ENCODE measurements around the gene ST8SIA5.
"Not testable (repeated sequence)": the region's sequence is repeated elsewhere in the genome, so short reads cannot be mapped to it uniquely, and the experiment has no call there.

The ST8SIA5 gene

GRCh38 chr18:46756559-46757201 lies at the start of gene ST8SIA5:
Gene ST8SIA5, minus strand, starts transcription at chr18:46757053. Its CDS starts 545 bp downstream, at chr18:46756508.
- DNase-seq: peak; percentile 42

DNA sequence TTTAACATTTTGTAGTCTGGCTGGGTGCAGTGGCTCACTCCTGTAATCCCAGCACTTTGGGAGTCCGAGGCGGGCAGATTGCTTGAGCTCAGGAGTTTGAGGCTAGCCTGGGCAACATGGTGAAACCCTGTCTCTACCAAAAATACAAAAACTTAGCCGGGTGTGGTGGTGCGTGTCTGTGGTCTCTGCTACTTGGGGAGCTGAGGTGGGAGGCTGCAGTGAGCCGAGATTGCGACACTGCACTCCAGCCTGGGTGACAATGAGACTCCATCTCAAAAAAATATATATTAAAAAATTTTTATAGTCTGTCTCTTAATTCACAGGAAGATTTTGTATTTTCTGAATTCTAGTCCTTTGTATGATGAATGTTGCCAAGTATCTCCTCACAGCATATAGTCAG lies 39.1 kb upstream of the ST8SIA5 start:
- not testable (repeated sequence) for DNase-seq

GRCh38 chr18:46794607-46795006 lies 37.8 kb upstream of the ST8SIA5 start:
- no peak for DNase-seq

GRCh38 chr18:46793565-46793964 lies 36.7 kb upstream of the ST8SIA5 start:
- no peak for DNase-seq

- no peak for DNase-seq
Observed at GRCh38 chr18:46789088-46789487, 32.2 kb upstream of the ST8SIA5 start.

DNA sequence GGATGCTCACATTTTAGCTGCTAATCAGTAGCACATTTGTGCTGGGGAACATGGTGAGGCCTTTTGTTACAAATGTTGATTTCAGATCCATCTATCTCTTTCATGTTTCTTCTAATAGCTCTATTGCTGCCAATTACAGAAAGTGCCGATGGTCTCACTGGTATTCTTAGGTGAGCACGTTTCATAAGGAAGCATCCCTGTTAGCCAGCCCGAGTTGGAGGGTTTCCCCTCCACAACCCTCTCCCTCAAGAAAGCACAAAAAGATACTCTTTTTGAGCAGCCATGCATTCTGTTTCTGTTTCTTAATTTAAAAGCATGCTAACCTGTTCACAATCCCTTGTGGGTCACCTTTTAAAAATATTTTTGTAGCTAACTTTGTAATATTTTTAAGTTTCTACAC lies 30.8 kb upstream of the ST8SIA5 start:
- no peak for DNase-seq

GRCh38 chr18:46772357-46772756 lies 15.5 kb upstream of the ST8SIA5 start:
- no peak for DNase-seq

- DNase-seq: no peak
Observed at GRCh38 chr18:46771141-46771540, 14.3 kb upstream of the ST8SIA5 start.

DNA sequence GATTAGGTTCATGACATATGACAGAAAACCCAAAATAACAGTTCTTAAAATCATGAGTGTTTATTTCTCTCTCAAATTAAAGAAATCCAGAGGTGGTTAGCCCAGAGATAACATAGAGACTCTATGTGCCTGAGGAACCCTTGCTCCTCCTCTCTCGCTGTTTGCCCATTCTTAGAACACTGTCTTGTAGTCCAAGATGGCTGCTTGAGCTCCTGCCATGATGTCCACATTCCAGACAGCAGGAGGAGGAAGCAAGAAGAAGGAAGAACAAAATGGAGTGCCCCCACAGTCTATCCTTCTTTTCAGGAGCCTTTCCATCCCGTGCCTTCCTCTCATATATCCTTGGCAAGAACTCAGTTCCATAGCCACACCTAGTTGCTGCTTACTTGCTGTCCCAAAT lies 13.9 kb upstream of the ST8SIA5 start:
- DNase-seq: no peak

- no peak for DNase-seq
Observed at GRCh38 chr18:46768166-46768921, 11.5 kb upstream of the ST8SIA5 start.

DNA sequence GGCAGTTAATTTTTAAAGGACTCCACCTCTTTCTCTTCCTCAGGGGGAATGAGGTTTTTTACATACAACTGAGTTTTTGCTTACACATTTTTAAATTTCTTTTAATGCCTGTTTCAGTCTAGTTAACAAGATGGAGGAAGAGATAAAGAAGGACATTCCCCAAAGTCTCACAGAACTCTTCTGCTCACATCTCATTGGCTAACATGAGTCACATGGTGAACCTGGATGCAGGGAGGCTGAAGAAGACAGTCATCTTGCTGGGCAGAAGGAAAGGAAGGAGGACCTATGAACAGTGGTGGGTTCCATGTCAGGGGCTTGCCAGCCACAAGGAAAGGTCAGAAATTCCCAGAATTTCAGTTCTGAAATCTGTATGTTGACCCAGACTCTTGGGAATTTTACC lies 10.4 kb upstream of the ST8SIA5 start:
- DNase-seq: no peak

- DNase-seq: no peak
Observed at GRCh38 chr18:46764586-46764985, 7.7 kb upstream of the ST8SIA5 start.

- peak; percentile 81 for DNase-seq
Observed at GRCh38 chr18:46761059-46761769, 4.4 kb upstream of the ST8SIA5 start.

DNA sequence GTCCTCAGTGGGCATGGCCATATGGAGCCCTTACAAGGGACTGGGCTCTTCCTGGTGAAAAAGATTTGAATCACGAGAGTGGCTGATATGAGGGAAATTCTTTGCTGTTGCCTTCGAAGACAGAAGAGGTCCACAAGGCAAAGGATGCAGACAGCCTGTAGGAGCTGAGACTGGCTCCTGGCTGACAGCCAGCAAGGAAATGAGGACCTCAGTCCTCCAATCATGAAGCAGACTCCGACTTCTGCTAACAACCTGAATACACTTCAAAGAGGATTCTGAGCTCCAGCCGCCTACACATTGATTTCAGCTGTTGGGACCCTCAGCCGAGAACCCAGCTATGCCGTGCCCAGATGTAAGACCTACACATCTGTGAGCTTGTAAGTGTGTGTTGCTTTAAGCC lies 3.0 kb upstream of the ST8SIA5 start:
- DNase-seq: peak; percentile 38

DNA sequence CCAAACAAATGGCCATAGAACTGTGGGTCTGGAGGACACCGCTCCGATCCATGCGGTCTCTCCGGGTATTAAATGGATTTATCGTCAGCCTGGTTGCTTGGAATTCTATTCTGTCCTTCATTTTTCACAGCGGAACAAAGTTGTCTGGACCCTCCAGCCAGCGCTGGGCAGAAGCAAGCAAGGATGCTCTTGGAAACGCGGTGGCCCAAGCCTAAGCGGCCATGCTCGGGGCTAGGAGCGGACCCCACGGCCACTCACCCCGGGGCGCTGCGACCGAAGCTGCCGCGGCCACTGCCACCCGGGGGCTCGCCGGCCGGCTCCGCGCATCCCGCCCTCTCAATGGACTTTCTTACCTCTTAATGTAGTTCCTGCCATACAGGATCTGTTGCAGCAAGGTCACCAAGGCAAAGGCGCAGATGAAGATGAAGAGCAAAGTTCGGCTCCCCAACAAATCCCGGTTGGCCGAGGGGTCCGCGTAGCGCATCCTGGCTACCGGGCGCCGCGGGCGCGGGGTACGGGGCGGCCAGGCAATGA lies 761 bp downstream of the ST8SIA5 start:
- no peak for DNase-seq

DNA sequence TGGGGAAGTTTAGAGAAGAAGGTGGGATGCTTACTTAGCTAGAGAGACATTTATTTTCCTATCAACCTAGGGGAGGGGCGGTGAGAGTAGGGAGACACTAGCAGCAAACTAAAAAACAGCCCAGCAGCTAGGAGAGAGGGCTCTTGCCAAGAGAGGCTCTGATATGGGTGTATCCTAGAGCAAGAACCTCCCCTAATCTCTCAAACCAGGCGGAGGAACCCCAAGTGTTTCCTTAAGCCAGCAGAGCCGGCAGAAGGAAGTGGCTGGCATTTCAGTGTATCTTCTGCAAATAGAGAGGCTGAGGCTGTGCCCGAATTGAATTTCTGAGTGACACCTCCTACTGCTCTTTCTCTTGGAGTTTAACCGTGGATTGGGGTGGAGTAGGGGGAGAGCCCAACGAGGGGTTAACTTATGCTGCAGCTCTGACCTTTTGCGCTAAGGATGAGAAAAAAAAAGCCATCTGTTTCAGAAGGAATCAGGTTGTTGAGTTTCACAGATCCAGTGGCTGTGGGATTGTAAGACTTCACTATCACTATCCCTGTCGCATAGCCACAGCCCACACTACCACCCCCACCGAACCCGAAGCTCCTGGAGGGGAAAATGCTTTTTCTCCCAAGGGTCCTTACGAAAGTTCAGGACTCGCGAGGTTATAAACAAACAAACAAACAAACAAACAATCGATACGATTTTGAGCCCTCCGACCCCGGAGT lies 1.4 kb downstream of the ST8SIA5 start:
- no peak for DNase-seq

DNA sequence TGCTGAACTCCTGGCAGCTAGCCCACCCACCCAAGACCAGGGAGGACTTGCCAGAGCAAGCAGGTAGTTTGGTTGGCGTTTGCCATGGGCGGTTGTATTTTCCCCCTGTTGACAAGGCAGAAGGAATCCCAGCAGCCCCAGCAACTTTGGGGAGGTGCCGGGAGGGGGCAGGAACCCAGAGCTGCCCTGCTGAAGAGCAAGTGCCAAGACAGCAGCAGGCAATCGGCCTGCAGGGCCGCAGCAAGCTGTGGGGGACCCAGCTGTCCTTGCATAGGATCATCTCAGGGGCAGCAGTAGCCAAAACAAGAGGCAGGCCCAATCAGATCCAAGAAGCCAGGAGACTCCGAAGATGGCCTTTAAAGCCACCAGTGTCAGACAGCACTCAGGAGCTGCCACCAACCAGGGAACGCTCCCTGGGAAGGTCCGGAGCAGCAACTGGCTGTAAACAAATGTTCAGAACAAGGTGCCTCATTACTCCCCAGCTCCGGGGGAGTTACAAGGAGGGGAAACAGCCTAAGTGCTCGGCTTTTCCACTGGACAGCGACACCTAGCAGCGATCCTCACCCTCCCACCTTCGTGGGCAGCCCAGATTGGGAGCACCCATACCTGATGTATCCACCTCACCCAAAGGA lies 2.1 kb downstream of the ST8SIA5 start:
- no peak for DNase-seq

GRCh38 chr18:46754188-46754587 lies 2.7 kb downstream of the ST8SIA5 start:
- DNase-seq: no peak

- no peak for DNase-seq
Observed at GRCh38 chr18:46751882-46752281, 5.0 kb downstream of the ST8SIA5 start.

- DNase-seq: no peak
Observed at GRCh38 chr18:46750626-46751025, 6.2 kb downstream of the ST8SIA5 start.

- peak; percentile 27 for DNase-seq
Observed at GRCh38 chr18:46748466-46748865, 8.4 kb downstream of the ST8SIA5 start.

- no peak for DNase-seq
Observed at GRCh38 chr18:46740046-46740445, 16.8 kb downstream of the ST8SIA5 start.

DNA sequence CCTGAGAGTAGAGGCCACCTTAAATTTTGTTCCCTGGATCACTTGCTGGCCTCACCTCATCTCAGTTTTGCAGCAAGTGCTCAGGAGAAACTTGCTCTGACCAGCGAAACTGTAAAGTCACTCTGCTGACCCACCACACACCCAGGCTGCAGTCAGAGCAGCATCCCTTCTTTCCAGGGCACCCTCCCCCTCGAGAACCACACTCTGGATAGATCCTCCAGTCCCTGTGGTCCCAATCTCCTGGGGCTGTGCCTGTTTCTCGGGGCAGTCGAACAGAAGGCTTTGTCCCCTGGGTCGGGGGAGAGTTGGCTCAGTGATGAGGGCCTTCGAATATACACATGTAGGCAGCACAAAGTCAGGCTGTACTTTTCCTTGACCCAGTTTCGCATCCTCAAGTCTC lies 18.4 kb downstream of the ST8SIA5 start:
- no peak for DNase-seq

Measured in NCI-H2029 treated with DMSO at 0.1 percent for 48 hours (cell line).